Mesenteric fat pad (tissue), 1 donor: ENCODE measurements around the gene CDH2. TPM values are rescaled to one million over a fixed set of nuclear protein-coding genes. Genes with fewer than 3 reads are reported as not detected.

ENCODE experiments used
- DNase-seq: peaks from one replicate; pipeline ENCODE4 v3.0.0-alpha.2; 2020; ENCODE audit warnings: low spot score
- total RNA-seq: library from RNA; stranded (reverse); fragmentation: NEBNext Ultra II Directional; extraction: Animal tissue kit (Norgen Biotek cat#: 25700); gene quantifications from one replicate; pipeline ENCODE4 v1.2.1, GENCODE V29; 2021
- donor health status: DM: yes; HTN: yes; CAD: no.

Gene CDH2
- total RNA-seq, 1 donor from 2014 or later: 0.71 TPM

- DNase-seq: no peak
Measured at GRCh38 chr18:28171837-28172236, 5.1 kb downstream of the CDH2 start.

- DNase-seq: no peak
Measured at GRCh38 chr18:28168725-28169124, 8.2 kb downstream of the CDH2 start.

DNA sequence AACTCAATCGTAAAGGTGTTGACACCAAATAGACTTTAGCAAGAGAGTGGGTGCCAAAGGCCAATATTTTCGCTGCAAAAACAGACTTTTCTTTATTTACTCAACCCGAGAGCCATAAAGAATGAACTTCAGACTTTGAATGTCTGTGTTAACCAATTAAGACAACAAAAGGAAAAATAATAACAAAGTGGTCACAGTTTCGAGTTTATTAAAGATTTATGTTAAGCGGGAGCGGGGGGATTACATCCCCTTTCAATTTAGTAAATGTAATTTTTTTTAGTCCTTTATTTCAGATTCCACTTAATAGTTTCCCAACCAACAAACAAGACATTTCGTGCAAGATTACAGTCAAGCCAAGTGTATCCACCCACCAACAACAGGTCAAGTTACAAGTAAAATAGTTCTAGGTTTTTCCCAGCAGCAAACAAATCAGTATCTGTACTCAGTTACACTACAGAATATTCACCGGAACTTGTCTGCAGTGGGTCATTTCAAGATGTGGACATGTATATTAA lies 9.0 kb downstream of the CDH2 start:
- no peak for DNase-seq

GRCh38 chr18:28164771-28165483 lies 12.0 kb downstream of the CDH2 start:
- DNase-seq: no peak

DNA sequence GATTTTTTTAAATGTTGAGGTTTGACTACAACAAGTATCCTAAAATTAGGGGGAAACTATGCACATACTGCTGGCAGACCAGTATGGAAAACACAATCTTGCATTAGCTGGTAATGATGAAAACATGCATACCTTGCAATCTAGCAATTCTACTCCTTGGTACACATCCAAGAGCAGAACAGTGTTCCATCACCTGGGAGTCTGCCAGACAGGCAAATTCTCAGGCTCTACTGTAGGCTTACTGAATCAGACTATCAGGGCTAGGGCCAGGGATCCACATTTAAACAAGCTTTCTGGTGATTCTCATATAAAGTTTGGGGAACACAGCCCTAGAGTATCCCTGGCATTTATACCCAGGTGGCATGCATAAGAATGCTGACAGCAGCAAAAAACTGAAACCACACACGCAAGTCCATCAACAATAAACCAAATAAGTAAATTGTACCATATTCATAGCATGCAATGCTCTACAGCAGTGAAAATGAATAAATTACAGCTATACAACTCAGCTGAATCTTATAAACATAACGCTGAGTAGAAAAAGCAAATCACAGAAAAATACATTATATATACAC lies 13.6 kb downstream of the CDH2 start:
- no peak for DNase-seq

DNA sequence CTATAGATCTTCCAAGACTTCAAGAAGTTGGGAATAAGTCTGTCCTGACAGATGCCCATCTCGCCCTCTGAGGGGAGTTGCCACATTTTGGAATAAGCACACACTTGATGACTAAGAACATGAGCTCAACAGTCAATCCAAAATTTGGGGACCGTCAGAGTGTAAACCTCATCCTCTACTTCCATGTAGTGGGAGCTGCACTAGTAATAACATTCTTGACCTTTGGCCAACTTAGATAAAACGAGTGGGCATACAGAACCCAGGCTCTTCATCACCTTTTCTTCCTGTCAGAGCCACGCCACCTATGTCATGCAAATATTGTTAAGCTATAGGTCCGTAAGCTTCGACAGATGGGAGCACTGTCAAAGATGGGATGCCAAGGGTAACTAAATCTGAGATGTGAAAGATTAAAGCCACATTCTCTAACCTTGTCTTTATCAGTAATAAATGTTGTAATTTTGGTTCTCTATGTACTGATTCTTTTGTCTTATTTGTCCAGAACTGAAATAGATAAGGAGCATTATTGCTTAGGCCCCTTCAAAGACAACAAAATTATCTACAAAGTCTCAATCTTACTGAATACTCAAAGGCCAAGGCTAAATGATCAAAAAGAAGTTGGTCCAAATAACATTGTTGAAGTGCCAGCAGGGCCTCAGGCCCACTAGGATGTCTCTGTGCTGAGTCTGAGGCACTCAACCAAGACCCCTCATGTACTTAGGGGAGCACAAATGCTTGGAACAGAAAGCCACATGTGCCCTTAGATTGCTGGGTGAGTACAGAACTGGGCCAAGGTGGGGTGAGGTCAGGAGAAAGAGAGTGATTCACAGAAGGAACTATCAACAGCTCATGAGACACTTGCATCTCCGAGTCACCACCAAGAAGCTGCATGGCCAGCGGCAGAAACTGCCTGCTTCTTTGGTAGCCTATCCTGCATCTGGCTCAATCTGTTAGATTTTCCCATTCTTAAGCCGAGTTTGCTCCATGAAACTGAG lies 15.0 kb downstream of the CDH2 start:
- DNase-seq: no peak

DNA sequence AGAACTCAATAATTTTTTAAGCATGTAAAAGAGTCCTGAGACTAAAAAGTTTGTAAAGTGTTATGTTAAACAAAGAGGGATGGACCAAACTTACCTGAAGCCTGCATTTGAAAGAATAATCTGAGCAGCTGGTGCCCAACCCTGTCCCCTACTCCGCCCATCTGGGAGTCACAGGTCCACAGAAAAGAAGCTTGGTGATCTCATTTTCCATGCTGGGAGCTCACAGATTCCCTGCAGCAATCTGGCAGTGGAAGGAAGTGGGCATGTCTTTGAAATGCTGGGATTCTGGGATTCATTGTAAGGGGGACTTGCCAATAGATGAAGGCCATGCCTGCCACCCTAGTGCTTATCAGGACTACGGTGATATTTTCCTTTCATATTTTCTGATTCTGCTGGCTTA lies 17.9 kb downstream of the CDH2 start:
- DNase-seq: no peak

GRCh38 chr18:28158083-28158581 lies 18.8 kb downstream of the CDH2 start:
- DNase-seq: no peak

- no peak for DNase-seq
Measured at GRCh38 chr18:28153485-28154065, 23.4 kb downstream of the CDH2 start.

DNA sequence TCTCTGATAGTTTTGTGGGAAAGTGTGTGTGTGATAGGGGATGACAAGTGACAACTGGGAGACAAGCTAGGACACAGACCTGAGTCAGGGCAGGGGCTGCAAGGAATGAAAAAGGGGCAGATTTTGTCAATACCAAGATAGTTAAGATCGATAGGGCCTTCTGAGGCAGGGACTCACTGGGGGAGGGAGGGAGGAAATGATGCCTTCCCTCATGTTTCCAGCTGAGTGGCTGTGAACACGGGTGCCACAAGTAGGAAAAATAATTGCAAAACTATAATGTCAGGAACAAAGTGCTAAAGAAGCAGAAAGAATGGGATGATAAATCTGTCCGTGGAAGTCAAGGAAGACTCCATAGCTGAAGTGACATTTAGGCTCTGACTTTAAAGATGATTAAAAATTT lies 24.2 kb downstream of the CDH2 start:
- no peak for DNase-seq

- DNase-seq: no peak
Measured at GRCh38 chr18:28152354-28152753, 24.6 kb downstream of the CDH2 start.

GRCh38 chr18:28151434-28151833 lies 25.5 kb downstream of the CDH2 start:
- no peak for DNase-seq

DNA sequence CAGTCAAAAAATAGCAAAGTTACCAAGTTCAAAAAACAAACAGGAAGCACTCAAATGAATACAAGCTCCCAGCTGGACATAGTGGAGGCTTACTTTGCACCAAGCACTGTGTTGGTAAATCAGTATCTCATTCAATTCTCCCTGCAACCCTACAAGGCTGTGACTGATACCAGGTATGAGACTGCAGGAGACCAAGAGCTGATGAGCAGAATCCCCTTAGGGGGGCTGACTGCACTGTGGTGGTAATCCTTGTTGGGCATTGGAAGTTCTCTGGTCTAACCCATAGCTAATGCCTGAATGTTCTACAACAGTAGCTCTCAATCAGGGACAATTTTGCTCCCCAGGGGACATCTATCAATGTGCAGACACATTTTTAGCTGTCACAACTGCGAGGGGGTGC lies 26.0 kb downstream of the CDH2 start:
- no peak for DNase-seq

DNA sequence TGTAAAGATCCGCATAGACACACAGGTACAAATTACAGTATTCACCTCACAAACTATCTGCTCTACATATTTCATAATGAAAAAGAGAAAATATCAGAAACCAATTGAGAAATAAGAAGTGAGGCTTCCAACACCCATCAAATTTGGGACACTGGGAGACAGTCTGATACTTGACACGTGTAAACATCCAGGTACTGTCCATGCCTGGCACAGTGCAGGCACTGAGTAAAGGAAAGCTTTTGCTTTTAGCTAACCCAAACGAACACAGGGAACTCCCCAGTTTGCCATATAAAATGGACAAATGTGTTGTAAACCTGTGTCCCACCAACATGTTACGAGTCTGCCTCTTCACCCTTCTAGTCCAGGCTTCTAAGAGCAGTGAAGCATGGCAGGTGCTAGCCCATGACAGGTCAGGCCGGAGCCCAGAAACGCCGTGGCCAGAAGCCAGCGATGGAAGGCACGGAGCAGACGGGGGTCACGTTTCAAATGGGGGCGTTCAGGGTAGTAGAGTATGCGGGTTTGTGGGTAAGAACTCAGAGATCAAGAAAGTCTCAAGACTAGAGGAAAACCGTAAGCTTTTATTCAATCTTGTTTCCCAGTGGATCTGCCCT lies 27.0 kb downstream of the CDH2 start:
- no peak for DNase-seq

DNA sequence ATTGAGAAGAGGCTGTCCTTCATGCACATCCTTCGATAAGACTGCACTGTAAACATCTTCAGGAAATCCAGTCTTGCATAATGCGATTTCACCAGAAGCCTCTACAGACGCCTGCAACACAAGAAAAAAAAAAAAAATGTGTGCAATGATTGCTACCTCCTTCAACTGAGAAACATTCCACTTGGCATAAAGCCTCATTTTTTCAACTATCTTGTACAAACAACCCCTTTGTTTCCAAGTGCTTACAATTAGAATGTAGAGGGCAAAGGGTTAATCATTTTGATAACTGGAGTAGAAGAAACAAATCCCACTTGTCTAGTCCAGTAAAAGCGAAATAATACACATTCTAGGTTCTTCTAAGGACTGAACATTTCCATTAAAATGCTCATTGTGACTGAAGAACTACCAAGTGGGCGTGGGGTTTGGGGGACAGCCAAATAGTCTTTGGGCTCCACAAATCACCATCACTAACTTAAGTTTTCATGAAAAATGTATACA lies 29.2 kb downstream of the CDH2 start:
- DNase-seq: no peak

DNA sequence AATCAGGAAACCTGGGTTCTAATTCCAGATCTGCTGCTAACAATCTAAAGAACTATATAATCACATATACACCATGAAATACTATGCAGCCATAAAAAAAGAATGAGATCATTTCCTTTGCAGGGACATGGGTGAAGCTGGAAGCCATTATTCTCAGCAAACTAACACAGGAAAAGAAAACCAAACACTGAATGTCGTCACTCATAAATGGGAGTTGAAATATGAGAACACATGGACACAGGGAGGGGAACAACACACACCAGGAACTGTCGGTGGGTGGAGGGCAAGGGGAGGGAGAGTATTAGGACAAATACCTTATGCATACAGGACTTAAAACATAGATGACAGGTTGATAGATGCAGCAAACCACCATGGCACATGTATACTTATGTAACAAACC lies 33.2 kb downstream of the CDH2 start:
- DNase-seq: no peak

- no peak for DNase-seq
Measured at GRCh38 chr18:28138816-28139215, 38.1 kb downstream of the CDH2 start.

GRCh38 chr18:28136071-28136470 lies 40.9 kb downstream of the CDH2 start:
- no peak for DNase-seq

GRCh38 chr18:28134774-28135173 lies 42.2 kb downstream of the CDH2 start:
- DNase-seq: no peak

GRCh38 chr18:28132084-28132483 lies 44.8 kb downstream of the CDH2 start:
- no peak for DNase-seq

DNA sequence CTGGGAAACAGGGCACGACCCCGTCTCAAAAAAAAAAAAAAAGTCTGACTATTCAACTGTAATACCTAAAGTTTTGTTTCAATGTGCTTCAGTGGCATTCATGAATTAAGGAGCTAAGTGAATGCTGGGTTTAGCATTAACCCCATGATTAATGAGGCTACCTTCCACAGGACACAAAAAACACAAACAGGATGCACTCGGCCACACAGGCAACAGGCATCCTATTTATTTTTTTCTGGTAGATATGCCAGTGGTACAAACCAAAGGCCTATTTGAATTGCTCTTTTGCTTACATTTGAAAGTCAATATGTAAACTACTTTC lies 48.3 kb downstream of the CDH2 start:
- DNase-seq: no peak
